Measurements from ENCODE around the gene ANKS1B.
"Not testable (repeated sequence)": the region's sequence is repeated elsewhere in the genome, so short reads cannot be mapped to it uniquely, and the experiment has no call there.

ANKS1B gene

DNA sequence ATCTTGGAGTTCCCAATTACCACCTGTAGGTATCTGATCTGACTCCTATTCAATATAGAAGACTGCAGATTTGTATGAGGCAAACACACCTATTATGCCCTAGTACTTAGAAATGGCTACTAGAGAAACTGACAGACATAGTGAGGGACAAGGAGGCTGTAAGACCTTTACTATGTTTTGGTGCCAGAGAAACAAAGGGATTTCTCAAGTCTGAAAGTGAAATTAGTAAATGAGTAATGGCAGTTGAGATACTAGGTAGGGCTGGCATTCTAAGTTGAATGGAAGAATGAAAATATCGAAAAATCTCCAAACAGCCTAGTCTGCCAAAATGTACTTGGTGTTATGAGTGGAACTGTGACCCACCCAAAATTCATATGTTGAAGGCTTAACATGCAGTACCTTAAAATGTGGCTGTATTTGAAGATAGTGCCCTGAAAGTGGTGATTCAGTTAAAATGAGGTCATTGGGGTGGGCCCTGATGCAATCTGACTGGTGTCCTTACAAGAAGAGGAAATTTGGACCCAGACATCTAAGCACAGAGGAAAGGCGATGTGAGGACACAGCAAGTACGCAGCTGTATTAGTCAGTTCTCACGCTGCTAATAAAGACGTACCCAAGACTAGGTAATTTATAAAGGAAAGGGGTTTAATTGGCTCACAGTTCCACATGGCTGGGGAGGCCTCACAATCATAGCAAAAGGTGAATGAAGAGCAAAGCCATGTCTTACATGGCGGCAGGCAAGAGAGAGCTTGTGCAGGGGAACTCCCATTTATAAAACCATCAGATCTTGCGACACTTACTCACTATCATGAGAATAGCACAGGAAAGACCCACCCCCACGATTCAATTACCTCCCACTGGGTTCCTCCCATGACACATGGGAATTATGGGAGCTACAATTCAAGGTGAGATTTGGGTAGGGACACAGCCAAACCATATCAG lies 1212.7 kb downstream of the ANKS1B start:
- DNase-seq (ENCODE audit: low read depth, low spot score), result no peak

DNA sequence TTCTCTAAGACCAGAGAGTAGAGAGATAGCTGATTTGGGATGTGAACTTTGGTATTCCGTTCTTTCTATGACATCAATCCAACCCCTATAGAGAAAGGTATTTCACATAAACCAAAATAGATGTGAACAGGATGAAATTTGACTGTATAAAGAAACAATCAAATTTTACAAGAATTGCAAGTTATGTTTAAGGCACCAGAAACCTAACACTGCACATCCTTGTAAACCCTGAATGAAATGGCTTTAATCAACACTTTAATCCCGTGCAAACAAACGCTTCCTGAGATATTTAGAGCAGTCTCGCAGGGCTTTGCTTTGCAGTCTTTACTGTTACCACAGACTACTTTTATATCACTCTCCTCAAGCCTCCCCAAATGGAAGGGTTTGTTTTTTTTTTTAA lies 1214.5 kb downstream of the ANKS1B start:
- DNase-seq (ENCODE audit: low read depth, low spot score), result no peak

DNA sequence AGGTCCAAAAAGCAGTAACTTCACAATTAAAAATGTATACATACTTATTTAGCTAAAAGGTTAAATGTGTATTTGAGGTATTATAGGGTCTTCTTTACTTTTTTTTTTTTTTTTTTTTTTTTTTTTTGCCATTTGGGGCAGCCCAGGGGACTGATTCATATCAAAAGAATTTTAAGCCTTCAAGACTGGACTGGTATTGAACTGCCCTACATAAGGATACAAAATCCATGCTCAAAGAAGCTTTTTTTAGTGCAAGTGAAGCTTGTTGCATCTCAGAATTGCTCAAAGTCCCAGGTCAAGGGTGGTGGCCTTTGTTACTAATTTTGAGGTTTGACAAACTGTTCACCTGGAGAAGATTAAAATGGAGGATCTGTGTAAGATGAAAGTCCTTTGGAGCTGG lies 1215.7 kb downstream of the ANKS1B start:
- no peak for DNase-seq (ENCODE audit: low read depth, low spot score)

DNA sequence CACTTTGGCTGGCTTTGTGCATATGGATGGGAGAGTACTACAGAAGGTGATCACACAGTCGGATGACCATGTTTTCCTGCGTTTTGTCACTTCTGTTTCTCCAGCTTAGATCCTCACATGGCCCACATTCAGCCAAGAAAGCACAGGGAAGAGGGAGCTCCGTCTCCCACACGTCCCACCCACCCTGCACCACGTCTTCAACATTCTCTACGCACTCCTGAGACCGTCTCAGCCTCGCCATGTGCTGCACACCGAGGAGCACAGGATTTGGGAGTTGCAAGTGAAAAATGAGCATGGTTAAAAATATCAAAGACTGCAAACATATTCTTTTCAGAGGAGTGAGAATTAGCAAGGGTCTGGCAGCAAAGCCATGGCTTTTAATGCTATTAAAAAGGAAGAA lies 1217.5 kb downstream of the ANKS1B start:
- DNase-seq (ENCODE audit: low read depth, low spot score), result no peak

DNA sequence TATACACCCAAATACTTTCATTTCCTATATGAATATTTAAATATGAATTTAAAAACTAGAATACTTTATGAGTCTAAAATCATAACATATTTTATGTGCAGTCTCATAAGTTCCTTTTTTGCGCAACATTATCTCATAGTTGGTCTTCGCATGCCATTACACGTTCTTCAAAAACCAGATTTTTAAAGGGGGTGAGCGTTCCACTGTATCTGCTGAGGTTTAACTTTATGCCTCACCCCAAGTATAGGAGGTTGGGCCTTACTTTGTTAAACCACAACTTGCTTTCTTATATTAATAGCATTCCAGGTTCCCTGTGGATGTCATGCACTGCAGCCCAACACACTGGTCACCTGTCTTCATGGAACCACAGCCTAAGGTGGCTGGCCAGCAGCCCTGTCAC lies 1221.1 kb downstream of the ANKS1B start:
- no peak for DNase-seq (ENCODE audit: low read depth, low spot score)

DNA sequence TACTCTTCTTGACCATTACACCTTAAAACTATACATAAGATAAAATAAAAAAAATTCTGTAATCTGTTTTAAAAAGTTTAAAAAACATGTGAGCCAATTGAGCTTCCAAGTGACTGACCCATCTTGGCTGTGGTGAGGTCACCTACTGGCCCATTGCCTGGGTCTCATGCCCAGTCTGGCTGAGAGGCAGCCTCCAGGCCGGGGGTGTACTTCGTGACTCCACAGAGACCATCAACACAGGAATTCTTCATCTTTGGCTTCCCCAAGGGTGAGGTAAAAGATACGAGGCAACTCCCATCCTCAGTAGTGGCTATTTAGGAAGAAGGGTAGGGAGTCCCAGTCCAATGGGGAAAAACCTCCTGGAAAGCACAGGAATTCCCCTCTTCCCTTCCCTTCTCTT lies 1226.4 kb downstream of the ANKS1B start:
- no peak for DNase-seq (ENCODE audit: low read depth, low spot score)

DNA sequence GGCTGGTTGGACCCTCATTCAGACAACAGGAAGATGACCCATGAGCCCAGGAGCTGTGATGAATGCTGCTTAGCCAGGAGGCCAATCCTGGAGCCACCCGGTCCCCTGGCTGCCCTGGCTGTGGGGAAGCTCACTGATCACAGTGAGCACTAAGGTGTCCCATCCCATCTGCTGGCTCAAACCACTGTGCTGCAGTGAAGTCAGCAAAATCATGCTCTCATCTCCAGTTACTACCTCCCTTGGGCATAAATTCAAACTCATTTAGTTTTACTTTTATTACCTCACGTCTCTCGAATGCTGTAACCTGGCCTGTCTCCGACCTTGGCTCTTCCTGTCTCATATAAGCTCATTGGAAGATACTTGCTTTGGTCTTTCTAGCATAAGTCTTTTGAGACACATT lies 1227.3 kb downstream of the ANKS1B start:
- DNase-seq (ENCODE audit: low read depth, low spot score), result no peak

DNA sequence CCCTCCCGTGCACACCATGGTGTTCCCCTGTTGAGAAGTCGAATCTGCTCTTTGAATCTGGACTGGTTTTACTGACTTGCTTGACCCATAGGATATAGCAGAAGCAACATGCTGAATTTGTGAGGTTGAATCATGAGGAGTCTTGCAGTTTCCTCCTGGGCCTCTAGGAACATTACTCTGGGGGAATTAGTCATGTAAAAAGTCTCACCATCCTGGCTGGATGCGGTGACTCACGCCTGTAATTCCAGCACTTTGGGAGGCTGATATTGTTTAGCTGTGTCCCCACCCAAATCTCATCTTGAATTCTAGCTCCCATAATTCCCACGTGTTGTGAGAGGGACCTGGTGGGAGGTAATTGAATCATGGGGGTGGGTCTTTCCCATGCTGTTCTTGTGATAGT lies 1228.9 kb downstream of the ANKS1B start:
- DNase-seq (ENCODE audit: low read depth, low spot score), result not testable (repeated sequence)

DNA sequence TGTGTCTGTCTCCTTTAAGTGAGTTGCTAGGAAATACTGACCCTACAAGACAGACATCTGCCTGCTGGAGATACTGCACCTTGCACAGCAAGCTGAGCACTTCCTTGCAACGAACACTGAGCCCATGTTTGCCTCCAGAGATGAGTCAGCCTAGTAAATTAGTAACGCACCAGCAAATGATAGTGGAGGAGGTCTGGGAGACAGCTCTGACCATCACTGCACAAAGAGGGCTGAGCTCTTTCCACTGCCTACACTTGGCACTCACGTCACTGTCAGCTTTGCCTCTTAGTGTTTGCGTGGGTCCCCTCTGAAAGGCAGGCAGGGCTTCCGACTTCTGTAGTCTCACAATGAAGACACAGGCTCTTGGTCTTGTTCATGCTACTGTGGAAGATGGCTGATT lies 1230.6 kb downstream of the ANKS1B start:
- no peak for DNase-seq (ENCODE audit: low read depth, low spot score)

DNA sequence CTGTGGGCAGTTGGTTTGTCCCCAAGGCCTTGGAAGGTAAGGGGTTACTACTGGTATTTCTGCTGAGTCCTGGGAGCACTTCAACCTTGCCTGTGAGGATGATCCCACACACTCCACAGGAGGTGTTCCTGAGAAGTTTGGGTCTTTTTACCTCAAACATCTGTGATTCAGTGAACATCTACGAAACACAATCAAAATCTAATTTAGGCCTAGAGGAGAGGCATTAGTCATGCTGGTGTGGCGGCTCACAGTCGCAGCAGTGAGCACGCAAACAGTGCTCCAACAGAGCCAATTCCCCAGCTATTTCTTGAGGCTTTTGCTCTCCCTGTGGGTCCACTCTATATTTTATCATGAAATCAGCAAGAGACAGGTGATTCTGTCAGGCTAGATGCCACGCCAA lies 1232.0 kb downstream of the ANKS1B start:
- peak; percentile 62 for DNase-seq (ENCODE audit: low read depth, low spot score)

DNA sequence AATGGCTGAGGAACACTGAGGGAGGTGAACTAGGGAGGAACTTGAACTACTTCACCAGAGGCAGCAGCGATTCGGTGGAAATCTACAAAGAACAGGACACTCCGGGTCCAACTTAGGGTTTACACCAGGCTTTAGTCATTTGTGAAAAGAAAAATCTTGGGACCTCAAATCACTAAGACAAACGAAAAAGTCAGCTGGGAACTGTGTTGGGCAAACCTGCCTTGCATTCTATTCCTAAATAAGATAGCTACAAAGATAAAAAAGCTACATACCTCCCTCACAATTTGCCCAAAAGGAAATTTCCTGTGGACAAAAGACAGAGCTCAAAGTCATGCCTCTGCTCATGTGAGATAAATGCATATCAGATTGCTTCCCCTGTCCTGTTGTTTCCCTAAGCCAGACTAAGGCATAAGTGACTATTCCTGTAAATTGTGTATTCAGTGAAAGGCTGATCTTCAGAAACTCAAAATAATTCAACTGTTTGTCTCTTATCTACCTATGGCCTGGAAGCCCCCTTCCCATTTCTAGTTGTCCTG lies 1233.1 kb downstream of the ANKS1B start:
- DNase-seq (ENCODE audit: low read depth, low spot score), result no peak

DNA sequence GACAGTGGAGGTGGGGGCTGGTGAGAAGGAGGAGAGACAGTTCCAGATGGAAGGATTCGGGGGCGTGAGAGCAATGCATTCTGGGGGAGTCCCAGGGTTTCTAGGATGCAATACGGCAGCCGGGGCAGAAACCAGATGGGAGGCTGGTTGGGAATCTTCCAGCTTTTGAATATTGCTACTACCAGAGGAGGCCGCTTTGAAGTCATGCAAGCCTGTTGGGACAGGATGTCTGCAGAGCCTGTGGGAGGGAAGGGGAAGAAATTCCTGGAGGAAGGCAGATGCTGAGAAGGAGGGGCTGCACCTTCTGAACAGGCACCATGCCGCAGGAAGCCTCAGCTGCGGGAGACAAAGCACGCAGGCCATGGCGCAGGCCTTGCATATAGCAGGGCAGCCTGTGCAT lies 1234.2 kb downstream of the ANKS1B start:
- DNase-seq (ENCODE audit: low read depth, low spot score), result peak; percentile 60

DNA sequence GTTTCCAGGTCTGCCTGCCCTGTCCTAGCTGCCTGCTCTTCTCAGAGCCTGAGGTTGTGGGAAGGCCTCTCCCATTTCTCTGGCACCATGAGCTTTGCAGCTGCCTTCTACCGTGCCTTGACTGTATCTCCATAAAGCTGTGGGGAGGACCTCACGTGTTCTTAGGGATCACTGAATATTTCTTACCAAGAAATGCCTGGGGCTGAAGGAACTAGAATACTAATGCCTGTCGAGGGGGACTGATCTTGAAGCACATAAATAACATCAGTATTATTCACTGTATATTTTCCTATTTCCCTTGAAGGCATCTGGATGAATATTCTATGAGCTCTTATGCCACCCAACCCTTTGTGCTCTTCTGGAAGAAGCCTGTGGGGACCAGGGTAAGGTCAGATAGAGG lies 1236.3 kb downstream of the ANKS1B start:
- DNase-seq (ENCODE audit: low read depth, low spot score), result no peak

DNA sequence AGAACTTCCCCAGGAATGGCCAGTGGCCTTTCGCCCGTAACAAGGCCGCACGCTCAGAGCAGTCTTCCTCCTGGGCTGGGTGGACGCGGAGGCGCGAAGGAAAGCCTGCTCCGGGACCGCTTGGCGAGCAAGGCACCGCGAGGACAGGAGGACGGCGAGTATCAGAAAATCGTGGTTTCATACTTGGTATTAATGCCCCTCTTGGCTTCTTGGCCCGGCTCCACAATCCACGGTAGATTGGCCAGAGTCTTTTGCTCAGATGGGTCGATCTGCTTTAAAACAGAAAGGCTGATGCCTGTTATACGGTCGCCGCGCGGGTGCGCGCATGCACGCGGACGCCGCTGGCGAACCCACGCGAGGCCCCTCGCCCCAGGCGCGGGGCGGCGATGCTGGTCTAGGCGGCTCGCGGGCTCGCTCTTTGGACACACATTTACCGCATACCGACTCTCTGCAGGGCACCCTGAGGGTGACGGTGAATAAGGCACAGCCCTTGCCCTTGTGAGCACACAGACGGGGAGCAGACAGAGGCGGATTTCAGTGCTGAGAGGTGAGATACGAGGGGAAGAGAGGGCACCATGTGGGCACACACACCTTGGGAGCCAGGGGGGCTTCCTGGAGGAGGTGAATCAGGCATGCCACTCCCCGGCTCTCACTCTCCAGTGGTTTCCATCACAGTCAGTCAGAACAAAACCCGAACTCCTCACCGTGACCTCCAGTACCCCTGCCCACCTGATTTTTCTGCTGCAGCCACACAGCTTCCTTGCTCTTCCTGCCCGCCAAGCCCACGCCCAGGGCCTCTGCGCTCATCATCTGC lies 1239.0 kb downstream of the ANKS1B start:
- no peak for DNase-seq (ENCODE audit: low read depth, low spot score)

DNA sequence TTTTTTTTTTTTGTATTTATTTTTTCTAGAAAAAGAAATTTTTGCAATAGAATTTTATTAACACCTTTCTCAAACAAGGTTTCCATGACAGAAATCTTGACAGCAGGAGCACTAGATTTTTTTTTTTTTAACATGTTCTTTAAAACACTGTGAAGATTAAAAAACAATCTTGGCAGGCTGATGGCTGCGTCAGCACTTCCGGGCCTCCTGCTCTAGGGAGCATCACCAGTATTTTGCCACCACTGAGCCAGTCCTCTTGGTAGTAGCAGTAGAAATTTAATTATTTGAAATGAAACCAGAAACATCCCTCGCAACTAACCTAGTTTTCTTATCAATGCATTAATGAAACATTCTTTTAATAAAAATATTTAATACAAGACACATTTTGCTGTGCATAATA lies 1240.1 kb downstream of the ANKS1B start:
- DNase-seq (ENCODE audit: low read depth, low spot score), result no peak

DNA sequence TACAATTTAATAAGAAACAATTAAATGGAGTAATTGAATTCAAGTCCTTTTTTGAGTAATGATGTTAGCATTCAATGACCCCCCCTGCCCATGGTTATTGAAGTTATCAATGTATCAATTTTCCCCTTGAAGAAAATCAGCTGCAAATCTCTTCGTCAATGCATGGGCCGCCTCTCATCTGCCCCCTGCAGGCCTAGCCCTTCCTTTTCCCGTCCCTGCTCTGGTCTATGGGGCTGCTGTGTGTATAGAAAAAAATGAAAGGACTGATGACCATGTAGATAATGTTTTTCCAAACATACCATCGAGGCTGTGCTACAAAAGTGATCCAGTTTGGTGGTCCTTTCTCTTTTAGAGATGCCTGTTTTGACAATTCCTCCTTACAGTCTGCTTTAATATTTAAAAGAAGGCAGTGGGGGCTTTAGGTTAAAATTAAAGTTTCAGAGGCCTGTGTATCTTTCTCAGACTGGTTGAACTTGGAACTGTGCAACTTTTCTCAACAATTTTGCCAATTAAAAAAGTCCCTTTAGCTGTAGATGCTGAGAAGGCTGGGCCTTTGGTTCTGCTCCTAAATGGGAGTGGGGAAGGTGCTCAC lies 1241.3 kb downstream of the ANKS1B start:
- peak; percentile 29 for DNase-seq (ENCODE audit: low read depth, low spot score)

DNA sequence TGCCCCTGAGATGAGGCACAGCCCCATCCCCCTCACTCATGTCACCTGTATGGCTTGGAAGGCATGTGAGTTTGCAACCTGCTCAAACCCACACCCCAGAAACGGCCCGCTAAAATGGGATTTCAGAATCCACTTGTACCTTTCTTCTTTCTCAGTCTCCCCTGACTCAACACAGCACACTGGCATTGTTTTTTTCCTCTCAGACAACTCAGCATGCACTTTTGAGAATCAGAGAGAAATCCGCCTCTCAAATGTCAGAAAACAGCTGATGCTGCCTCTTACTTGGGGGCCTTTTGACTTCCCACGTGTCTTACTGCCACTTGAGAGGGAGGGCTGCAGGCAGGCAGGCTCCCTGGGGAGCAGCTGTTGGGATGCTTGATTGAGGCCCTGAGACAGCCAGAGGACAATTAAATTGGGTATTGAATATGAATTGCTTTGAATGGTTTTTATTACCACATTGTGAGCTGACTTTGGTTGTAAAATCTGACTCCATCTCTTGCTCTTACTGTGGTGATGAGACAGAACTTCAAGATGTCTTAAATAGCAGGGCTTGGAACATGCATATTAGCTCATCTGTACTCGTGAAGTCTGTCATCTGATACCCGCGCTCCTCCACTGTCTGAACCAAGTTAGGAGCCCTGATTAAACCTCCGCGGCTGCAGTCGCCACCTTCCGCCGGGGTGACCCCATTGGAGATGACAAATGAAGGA lies 1243.0 kb downstream of the ANKS1B start:
- DNase-seq (ENCODE audit: low read depth, low spot score), result no peak

DNA sequence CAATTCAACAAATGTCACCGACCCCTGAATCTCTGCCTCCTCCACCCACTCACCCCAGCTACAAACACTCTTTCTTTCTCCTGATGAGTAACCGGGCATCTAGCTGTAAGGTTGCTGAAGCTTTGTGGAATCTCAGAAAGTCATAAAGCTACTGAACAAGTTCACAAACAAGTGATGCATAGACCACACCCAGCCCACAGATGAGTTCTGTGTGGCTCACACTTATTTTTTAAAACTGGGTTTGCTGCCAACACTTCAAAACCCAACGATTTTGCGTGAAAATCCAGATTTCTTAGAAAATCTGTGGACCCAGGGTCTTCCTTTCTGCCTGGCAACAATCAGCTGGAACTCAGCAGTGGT lies 1243.6 kb downstream of the ANKS1B start:
- no peak for DNase-seq (ENCODE audit: low read depth, low spot score)

DNA sequence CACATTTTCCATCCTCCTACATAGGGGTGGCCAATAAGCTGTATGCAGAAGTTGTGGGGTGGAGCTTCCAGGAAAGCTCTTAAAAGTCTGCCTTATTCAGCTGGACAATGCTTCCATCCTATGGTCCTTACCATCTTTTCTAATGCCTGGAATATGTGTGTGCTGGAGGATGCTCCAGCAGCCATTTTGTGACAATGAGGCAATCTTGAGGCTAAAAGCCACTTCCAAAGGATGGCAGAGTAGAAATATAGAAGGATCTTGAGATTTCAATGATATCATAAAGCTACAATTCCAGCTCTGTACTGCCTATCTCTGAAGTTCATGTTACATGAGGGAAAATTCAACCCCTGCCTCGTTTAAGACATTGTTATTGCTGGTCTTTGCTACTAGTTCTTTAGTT lies 1244.0 kb downstream of the ANKS1B start:
- DNase-seq (ENCODE audit: low read depth, low spot score), result no peak

DNA sequence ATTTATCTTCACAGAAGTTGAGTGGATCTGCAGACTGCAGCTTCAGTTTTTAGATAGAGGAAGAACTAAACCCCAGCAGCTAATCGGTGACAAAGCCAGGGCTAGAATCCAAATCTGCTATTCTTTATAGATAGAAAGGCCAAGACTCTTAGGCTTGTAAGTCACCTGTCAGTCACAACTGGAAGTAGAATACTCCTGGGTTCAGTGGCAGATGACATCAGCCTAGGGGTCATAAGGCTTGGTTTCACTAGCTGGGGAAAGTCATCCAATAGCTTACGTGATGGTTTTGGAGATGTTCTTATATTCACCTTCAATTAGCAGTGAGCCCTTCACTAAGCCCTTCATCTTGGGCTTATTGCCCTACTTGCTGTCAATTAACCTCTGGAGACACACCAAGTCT lies 1246.2 kb downstream of the ANKS1B start:
- DNase-seq (ENCODE audit: low read depth, low spot score), result no peak

DNA sequence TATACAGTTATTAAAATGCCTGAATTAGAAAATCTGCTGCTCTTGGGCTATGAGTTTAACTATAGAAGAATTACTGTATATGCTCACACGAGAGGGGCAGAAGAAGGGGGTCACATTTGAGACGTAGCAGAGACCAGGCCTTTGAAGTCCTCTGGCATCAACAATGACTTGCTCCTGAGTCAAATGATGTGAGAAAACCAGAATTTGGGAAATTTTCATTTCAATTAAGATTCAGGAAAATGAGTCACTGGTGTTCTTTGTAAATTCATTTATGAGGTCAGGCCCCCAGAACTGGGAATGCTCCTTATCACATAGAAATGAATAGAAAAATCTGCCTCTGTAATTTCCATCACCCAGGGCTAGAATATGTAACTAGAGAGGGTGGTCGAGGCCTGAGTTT lies 1246.7 kb downstream of the ANKS1B start:
- no peak for DNase-seq (ENCODE audit: low read depth, low spot score)

DNA sequence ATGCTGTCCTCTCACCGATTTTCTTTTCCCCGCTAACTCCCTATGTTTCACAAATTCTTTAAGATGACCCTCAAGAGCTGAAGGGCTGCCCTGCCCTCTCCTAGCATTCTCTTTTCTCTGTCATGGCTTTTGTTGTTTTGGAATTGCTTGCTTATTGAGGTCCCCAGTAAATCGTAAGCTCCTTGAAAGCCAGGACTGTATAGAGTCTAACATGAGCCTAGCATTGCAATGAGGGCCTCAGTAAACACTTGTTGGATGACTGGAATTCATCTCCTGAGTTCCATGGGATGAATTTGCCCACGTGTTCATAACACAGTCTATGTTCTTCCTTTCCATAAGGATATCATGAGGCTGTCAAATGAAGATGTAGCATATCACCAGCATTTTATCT lies 1247.4 kb downstream of the ANKS1B start:
- no peak for DNase-seq (ENCODE audit: low read depth, low spot score)

All from smooth muscle cell of the brain vasculature (primary cell).